ENCODE results near the gene BRD7. TPM values are rescaled to one million over a fixed set of nuclear protein-coding genes. Genes with fewer than 3 reads are reported as not detected.

Gene BRD7
- total and polyA plus RNA-seq, 10 of the 15 experiments (the other 5 are each of a cell fraction or from before 2014, with no cell fraction given): 16.9 to 74.7 (median 52.0) TPM

DNA sequence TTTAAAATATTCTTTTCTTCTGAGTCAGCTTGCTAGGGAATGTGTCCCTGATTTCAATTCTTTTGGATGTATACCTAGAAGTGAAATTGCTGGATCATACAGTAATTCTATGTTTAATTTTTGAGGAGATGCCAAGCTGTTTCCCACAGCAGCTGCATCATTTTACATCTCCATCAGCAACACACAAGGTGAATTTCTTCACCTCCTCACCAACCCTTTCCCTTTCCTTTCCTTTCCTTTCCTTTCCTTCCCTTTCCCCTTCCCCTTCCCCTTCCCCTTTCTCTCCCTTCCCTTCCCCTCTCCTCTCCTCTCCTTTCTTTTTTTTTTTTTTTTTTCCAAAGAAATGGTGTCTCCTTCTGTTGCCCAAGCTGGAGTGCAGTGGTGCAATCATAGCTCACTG is 45.4 kb upstream of the BRD7 start:
- intact Hi-C loops (cut with micrococcal nuclease; ENCODE audit: unreplicated experiment): no loop called here
- TF ChIP-seq MEF2A (IDR thresholded peaks at IDR 0.05; ENCODE audit: insufficient read depth, low read depth, low read length): no peak
- no peak for TF ChIP-seq KLF5 (IDR thresholded peaks at IDR 0.05; ENCODE audit: partially characterized antibody)
- TF ChIP-seq, protein P1, sequence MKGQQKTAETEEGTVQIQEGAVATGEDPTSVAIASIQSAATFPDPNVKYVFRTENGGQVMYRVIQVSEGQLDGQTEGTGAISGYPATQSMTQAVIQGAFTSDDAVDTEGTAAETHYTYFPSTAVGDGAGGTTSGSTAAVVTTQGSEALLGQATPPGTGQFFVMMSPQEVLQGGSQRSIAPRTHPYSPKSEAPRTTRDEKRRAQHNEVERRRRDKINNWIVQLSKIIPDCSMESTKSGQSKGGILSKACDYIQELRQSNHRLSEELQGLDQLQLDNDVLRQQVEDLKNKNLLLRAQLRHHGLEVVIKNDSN (IDR thresholded peaks at IDR 0.05; ENCODE audit: borderline replicate concordance, extremely low read length, insufficient read depth, low read depth, low read length): no peak
- TF ChIP-seq, protein P2, sequence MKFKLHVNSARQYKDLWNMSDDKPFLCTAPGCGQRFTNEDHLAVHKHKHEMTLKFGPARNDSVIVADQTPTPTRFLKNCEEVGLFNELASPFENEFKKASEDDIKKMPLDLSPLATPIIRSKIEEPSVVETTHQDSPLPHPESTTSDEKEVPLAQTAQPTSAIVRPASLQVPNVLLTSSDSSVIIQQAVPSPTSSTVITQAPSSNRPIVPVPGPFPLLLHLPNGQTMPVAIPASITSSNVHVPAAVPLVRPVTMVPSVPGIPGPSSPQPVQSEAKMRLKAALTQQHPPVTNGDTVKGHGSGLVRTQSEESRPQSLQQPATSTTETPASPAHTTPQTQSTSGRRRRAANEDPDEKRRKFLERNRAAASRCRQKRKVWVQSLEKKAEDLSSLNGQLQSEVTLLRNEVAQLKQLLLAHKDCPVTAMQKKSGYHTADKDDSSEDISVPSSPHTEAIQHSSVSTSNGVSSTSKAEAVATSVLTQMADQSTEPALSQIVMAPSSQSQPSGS (IDR thresholded peaks at IDR 0.05; ENCODE audit: low read length): no peak
- TF ChIP-seq FOXM1 (IDR thresholded peaks at IDR 0.05; ENCODE audit: low read depth, low read length): no peak
- TF ChIP-seq SMAD1 (IDR thresholded peaks at IDR 0.05; ENCODE audit: low read depth, partially characterized antibody): no peak
- TF ChIP-seq MYB (IDR thresholded peaks at IDR 0.05; ENCODE audit: borderline replicate concordance, low read depth, low read length): no peak
- no peak for TF ChIP-seq CEBPB (IDR thresholded peaks at IDR 0.05; ENCODE audit: borderline replicate concordance in 1 of 2, low read depth in 2 of 2, low read length in 2 of 2)
- TF ChIP-seq CREB1 (IDR thresholded peaks at IDR 0.05; ENCODE audit: low read depth): no peak
- no peak for TF ChIP-seq SIX5 (IDR thresholded peaks at IDR 0.05; ENCODE audit: low read depth, low read length, severe bottlenecking)
- TF ChIP-seq RELB (IDR thresholded peaks at IDR 0.05; ENCODE audit: low read depth): no peak
- Histone ChIP-seq H3K4me1 (ENCODE audit: control insufficient read depth, insufficient read depth, low read length) (no peaks in the 10 kb centered on the region), H4K20me1 (ENCODE audit: control insufficient read depth, insufficient read depth) (no peaks in the 10 kb centered on the region), H3K27me3 (replicated peaks in 1 of 2; ENCODE audit: control insufficient read depth in 2 of 2, insufficient read depth in 2 of 2, low read length in 1 of 2) (no peaks in the 10 kb centered on the region), H3K4me3 (no peak overlapping the region), H3K9me3 (replicated peaks; ENCODE audit: control insufficient read depth, insufficient read depth, low read length) (no peaks in the 10 kb centered on the region; the same call in 2 of the 3 replicates), H3K27ac (ENCODE audit: control insufficient read depth, insufficient read depth) (no peak overlapping the region), H3K36me3 (ENCODE audit: control insufficient read depth in 2 of 2, insufficient read depth in 2 of 2, low read length in 1 of 2) (no peaks in the 10 kb centered on the region), H2AFZ (ENCODE audit: control insufficient read depth, low read depth, low read length) (no peak overlapping the region), H3K79me2 (ENCODE audit: control insufficient read depth, insufficient read depth, low read length) (no peaks in the 10 kb centered on the region), H3K4me2 (ENCODE audit: control insufficient read depth, insufficient read depth) (no peak overlapping the region), H3K9ac (ENCODE audit: control insufficient read depth, insufficient read depth, low read length) (no peak overlapping the region)
- ChIA-PET SMC1A (ENCODE audit: uncharacterized antibody, unreplicated experiment) (no interaction called here), POLR2A (no interaction called here), RAD21 (ENCODE audit: unreplicated experiment) (no interaction called here), CTCF (no interaction called here)
- no TSS peak for BruUV-seq (replicated peaks)
- ATAC-seq (no peak), FAIRE-seq (no peak), DNase-seq (ENCODE audit: low read depth, low spot score) (no peak)
- in situ Hi-C loops (cut with MboI): no loop called here

Measured in GM12878 (cell line).